GM18951 (cell line): ENCODE measurements around the gene TNFAIP1.

ENCODE experiments used
- POLR2A ChIP-seq: IDR thresholded peaks from 4 replicates; pipeline ENCODE4 v1.6.1; 2011; ENCODE audit warnings: mild to moderate bottlenecking; ENCODE audit not compliant: insufficient read length, insufficient read depth; ENCODE audit errors: extremely low read depth
- in situ Hi-C: fragments of 300-500 bp; cut with MboI; formaldehyde crosslinking; loops from one replicate; pipeline ENCODE4 v1.12.0; 2022; ENCODE audit warnings: low sequenced_read_pairs, mixed read lengths, inconsistent platforms; ENCODE audit not compliant: unreplicated experiment

TNFAIP1 gene

DNA sequence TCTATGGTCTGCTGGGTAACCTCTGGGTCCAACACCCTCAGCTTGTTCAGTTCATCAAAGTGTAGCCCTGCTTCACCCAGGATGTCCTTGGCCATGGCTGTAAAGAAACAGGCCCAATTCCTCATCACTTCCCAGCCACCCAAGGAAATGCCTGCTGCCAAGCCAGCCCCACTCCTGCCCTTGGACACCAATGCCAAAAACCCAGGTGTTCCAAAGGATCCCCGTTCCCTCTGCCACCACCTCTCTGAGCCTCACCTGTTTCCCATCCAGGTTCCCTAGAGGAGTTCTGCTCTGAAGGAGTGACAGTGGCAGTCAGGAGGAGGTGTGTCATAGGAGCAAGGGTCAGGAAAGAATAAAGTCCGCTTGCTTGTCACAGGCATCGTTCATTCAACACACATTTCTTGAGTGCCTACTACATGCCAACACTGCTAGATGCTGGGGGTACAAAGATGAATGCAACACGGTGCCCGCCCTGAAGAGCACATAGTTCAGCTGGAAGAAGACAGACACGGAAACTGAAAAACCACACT lies 3.6 kb upstream of the TNFAIP1 start:
- TF ChIP-seq POLR2A, result no peak
- in situ Hi-C loops, result loop anchor here (10.0 kb wide), 1 partner anchor 287 kb away; the partner anchor contains the start of gene NLK

DNA sequence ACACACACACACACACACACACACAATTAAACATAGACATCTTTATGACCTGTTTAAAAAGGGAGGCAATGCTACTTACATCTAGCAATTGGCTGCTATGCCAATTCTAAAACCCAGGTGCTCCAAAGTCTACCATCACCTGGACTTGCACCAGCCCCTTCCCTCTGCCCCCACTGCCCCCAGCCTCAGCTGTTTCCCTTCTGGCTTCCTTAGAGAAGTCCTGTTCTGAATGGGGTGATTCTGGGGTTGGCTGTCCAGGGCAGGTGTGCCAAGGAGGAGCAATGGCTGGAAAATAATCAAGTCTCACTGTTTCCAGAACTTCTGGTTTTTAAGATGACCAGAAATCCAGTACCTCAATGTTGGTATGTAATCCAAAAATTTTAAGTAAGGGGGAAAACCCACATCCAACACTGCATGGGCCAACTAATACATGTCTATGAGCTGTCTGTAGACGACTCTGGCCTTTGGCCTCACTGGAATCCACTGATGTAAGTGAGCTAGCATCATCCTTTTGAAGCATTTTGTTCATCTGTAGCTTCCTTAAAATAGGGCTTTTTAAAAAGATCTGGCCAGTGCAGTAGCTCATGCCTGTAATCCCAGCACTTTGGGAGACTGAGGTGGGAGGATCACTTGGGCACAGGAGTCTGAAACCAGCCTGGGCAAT lies 2.3 kb upstream of the TNFAIP1 start:
- in situ Hi-C loops, result loop anchor here (10.0 kb wide), 1 partner anchor 288 kb away; the partner anchor contains the start of gene NLK
- TF ChIP-seq POLR2A, result no peak

DNA sequence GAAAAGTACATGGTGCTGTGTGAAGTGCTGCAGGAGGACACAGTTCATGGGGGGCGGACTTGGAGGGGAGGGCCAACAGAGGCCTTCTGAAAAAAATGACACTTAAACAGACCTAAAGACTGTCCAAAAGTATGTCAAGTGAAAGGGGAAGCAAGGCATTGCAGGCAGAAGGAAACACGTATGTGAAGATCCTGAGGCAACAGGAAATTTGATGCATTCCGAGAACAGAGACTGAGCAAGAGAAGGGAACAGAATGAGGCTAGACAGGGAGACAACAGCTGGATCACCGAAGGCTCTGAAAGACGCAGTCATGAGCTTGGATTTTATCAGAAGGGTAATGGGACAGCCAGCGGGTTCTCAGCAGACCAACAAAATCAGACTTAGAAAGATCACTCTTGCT lies 1.4 kb upstream of the TNFAIP1 start:
- TF ChIP-seq POLR2A, result no peak
- in situ Hi-C loops, result loop anchor here (10.0 kb wide), 1 partner anchor 289 kb away; the partner anchor contains the start of gene NLK

DNA sequence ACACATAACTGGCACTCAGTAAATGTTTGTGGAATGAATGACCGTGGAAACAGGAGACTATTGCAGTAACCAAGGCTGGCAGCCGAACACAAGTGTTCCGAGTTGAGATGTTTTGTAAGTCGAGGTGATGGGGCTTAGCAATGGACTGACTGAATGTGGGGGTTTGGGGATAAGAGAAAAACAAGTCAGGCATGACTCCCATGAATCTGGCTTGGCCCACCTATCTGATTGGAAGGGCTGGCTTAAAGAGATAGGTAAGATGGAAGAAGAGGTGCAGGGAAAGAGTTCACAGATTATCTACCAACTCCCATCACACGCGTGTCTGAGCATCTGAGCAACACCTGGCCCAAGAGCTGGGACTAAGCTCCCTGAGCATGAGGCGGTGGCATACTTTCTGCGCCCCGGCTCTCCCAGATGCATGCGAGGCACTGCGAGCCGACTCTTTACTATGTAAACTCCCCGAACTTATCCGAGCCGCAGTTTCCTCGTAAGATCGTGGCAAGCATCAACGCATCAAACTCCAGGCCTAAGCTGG lies 828 bp upstream of the TNFAIP1 start:
- in situ Hi-C loops, result loop anchor here (10.0 kb wide), 1 partner anchor 290 kb away; the partner anchor contains the start of gene NLK
- TF ChIP-seq POLR2A, result no peak

DNA sequence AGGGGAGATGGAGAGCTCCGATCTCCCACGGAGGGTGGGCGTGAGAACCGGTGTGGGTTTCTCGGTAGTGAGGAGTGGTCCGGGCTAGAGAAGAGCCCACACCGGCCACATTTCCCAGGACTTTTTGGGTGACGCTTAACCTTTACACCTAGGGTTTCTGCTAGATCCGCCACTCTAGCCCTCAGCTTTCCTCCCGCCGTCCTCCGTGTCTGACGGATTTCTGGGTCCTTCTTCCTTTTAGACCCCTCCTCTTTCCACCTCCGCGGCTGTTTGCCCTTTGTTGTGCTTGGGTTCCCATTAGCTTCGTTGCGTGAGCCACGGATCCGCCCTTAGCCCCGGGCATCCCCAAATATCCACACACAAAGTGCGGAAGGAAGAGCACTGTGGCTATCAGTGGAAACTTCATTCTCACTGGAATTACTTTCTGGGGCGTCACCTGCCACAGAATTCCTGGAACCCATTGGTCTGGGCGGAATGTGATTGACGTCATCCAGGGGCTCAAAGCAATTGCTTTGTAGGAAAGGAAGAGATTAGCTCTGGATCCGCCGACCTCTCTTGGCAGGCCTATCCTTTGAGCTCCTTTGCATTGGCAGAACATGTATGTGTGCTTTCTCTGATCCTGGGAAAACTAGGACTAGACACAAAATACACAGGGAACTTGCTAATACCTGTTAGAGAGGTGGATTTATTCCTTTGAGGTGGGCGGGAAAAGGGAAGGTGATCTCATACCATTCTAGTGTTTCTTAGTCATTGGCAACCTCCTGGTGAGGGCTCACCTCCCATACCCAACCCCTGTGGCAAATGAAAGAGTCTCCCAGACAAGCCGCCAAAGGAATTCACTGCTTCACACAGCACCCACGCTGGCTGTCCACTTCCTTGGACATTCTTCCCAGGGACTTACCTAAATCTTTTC lies 654 bp downstream of the TNFAIP1 start:
- no peak for TF ChIP-seq POLR2A
- in situ Hi-C loops, result loop anchor here (10.0 kb wide), 1 partner anchor 291 kb away; the partner anchor contains the start of gene NLK

DNA sequence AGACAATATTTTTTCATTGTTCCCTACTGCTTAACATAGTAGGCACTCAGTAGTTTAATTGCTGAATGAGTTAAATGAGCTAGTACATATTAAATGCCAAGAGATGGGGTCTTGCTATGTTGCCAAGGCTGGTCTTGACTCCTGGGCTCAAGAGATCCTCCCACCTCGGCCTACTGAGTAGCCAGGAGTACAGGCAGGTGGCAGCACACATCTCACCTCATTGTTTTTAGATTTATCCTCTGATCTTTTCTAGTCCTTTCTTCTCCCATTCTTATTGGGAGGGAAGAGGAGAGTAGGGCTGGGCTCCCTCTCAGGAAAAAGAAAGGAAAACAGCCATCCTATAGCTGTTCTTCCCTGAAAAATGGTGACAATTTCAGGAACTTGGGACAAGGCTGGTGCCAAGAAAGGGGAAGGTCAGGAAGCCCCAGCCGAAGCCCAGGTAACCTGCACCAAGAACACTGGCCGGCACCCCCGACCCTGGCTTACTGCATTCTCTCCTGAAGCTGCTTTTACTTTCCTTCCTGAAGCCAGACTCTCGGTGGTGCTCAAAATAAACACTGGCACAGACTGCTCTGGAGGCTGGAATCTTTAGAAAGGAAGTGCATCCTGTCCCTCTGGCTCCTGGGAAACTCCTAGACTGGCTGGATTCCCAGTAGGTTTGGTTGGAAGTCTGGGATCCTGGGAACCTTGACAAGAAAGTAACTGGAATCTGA lies 2.7 kb downstream of the TNFAIP1 start:
- in situ Hi-C loops, result loop anchor here (10.0 kb wide), 1 partner anchor 293 kb away; the partner anchor contains the start of gene NLK
- no peak for TF ChIP-seq POLR2A

DNA sequence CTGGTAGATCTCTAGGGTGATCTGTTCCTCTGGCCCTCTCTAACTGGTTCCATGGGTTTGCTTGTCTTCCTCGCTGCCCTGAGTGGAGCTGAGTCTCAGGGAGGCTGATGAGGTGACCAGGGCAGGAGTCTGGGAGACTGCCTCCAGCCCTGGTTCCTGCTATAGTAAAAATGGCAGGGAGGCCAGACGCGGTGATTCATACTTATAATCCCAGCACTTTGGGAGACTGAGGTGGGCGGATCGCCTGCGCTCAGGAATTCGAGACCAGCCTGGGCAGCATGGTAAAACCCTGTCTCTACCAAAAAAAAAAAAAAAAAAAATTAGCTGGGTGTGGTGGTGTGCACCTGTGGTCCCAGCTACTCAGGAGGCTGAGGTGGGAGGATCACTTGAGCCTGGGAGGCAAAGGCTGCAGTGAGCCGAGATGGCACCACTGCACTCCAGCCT lies 3.2 kb downstream of the TNFAIP1 start:
- in situ Hi-C loops, result loop anchor here (10.0 kb wide), 1 partner anchor 294 kb away; the partner anchor contains the start of gene NLK

DNA sequence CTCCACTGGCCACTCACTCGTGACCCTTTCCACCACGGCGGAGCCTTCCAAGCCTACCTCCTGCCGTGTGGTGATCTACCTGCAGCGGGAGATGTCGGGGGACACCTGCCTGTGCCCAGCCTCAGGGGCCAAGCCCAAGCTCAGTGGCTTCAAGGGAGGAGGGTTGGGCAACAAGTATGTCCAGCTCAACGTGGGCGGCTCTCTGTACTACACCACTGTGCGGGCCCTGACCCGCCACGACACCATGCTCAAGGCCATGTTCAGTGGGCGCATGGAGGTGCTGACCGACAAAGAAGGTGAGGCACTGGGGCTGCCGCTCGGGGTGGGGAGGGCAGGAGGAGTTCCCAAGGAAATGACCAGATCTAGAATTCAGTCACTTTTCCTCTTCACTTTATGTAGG lies 3.9 kb downstream of the TNFAIP1 start:
- no peak for TF ChIP-seq POLR2A
- in situ Hi-C loops, result loop anchor here (10.0 kb wide), 1 partner anchor 295 kb away; the partner anchor contains the start of gene NLK

DNA sequence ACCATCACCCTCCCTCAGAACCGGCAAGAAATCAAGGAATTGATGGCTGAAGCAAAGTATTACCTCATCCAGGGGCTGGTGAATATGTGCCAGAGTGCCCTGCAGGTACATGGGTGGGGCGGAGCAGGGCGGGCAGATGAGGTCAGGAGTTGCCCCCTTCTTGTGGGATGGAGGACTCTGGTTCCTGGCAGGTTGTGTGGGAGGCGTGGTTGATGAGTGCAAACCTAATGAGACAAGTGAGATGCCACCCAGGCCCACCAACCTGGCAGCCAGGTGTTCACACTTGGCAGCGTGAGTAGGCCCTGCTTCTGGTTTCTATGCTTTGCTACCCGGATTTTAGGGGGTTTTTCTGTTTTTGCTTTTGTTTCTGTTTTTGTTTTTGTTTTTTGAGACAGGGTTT lies 4.8 kb downstream of the TNFAIP1 start:
- in situ Hi-C loops, result no loop called here
- no peak for TF ChIP-seq POLR2A

DNA sequence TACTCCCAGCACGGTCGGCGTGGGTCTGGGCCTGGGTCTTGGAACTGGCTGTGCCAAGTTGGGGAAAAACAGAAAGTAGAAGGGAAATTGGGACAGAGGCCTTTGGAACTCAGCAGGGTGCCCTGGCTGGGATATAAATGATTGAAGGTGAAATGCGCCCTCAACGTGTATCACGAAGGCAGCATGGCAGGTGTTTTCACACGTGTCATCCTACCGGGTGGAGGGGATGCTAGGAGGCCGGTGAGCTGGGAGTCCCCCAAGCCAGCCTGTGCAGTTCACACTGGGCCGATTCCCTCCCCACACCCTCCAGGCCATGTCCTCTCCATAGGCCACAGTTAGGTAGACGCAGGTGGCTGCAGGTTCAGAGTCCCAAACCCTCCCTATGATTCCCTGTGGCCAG lies 6.0 kb downstream of the TNFAIP1 start:
- in situ Hi-C loops, result no loop called here
- TF ChIP-seq POLR2A, result no peak

DNA sequence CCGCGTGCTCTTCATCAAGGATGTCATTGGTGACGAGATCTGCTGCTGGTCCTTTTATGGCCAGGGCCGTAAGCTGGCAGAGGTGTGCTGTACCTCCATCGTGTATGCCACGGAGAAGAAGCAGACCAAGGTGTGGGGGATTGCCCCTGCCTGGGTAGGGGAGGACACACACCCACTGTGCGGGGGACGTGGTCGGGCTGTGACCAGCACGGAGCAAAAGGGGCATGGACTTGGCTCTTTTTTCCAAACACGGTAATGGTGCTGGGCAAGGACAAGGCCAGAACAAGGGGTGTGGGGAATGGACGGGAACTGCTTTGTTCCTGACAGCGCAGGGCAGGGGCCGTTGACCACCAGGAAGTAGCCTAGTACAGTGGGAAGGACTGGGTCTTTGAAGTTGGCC lies 6.8 kb downstream of the TNFAIP1 start:
- TF ChIP-seq POLR2A, result no peak
- in situ Hi-C loops, result no loop called here

DNA sequence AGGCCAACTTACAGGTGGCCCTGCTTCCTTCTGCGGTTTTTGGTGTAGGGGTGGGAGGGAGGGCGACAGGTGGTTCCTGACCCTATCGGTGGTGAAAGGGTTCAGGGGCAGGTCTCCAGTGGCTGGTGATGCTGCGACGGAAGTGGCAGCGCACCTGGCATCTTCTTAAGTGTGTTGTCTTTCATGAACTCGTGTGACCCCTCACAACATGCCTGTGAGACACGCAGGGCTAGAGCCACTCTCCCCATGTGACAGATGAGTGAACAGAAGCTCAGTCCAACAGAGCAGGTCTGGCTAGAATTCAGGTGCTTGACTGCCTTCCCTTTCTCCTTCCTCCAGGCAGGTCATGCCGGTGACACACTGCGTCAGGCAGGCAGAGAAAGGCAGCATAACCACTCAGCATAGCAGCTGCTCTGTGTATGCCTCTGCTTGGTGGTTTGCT lies 8.0 kb downstream of the TNFAIP1 start:
- in situ Hi-C loops, result no loop called here
- TF ChIP-seq POLR2A, result no peak
